K562 (cell line): ENCODE data around the gene UBR4.

Experiments
- ARID2 ChIP-seq: fragments of 450-650 bp; IDR thresholded peaks from 2 replicates; pipeline ENCODE4 v1.6.1; 2017; ENCODE audit warnings: antibody characterized with exemption, mild to moderate bottlenecking
- FOXA1 ChIP-seq: fragments of 450-650 bp; IDR thresholded peaks from 2 replicates; pipeline ENCODE4 v1.6.1; 2016; ENCODE audit warnings: mild to moderate bottlenecking, borderline replicate concordance
- JUN ChIP-seq, 2 experiments: sonication (generic) in 1 of 2; formaldehyde crosslinking in 1 of 2; IDR thresholded peaks; 2 replicates each; pipeline versions ENCODE4 v1.6.1 to v1.8.0; 2012 to 2022; ENCODE audit warnings: borderline replicate concordance in 2 of 2, mild to moderate bottlenecking in 2 of 2, improper control_type of control experiment in 1 of 2, low read depth in 1 of 2, low read length in 1 of 2, missing genetic modification reagents in 1 of 2
- KAT8 ChIP-seq: fragments of 450-650 bp; IDR thresholded peaks from 2 replicates; pipeline ENCODE4 v1.6.1; 2016; ENCODE audit warnings: low read depth, mild to moderate bottlenecking
- RBM14 ChIP-seq: fragments of 200-400 bp; formaldehyde crosslinking; IDR thresholded peaks from 2 replicates; pipeline ENCODE4 v1.6.1; 2018; ENCODE audit warnings: low read depth, mild to moderate bottlenecking, low read length, moderate library complexity, borderline replicate concordance; ENCODE audit not compliant: insufficient read depth
- RFX7 ChIP-seq: fragments of 250-450 bp; sonication (Bioruptor Pico); IDR thresholded peaks from 2 replicates; pipeline ENCODE4 v1.5.1; 2021; ENCODE audit warnings: mild to moderate bottlenecking
- THRB ChIP-seq: fragments of 450-650 bp; formaldehyde crosslinking; conservative IDR thresholded peaks from 2 replicates; pipeline ENCODE4 v1.4.0; 2022; ENCODE audit warnings: mild to moderate bottlenecking, missing genetic modification characterization
- ZBTB7A ChIP-seq: IDR thresholded peaks from 2 replicates; pipeline ENCODE4 v1.6.1; 2011; ENCODE audit warnings: low read depth, mild to moderate bottlenecking, low read length, moderate library complexity, borderline replicate concordance; ENCODE audit not compliant: control insufficient read depth
- ZNF609 ChIP-seq: sonication (generic); formaldehyde crosslinking; IDR thresholded peaks from 2 replicates; pipeline ENCODE4 v1.8.1; 2023; ENCODE audit warnings: missing genetic modification reagents, mild to moderate bottlenecking, borderline replicate concordance
- TF ChIP-seq, protein P1 (sequence below), 3 experiments: IDR thresholded peaks in 2 of 3; conservative IDR thresholded peaks in 1 of 3; 2 replicates each; pipeline ENCODE4 v1.5.1; 2011 to 2012; ENCODE audit warnings: low read length in 3 of 3, mild to moderate bottlenecking in 3 of 3, control low read depth in 2 of 3, improper control_type of control experiment in 1 of 3, inconsistent platforms in 1 of 3, low read depth in 1 of 3, mixed read lengths in 1 of 3, moderate library complexity in 1 of 3; ENCODE audit not compliant: insufficient read depth in 2 of 3

DNA sequence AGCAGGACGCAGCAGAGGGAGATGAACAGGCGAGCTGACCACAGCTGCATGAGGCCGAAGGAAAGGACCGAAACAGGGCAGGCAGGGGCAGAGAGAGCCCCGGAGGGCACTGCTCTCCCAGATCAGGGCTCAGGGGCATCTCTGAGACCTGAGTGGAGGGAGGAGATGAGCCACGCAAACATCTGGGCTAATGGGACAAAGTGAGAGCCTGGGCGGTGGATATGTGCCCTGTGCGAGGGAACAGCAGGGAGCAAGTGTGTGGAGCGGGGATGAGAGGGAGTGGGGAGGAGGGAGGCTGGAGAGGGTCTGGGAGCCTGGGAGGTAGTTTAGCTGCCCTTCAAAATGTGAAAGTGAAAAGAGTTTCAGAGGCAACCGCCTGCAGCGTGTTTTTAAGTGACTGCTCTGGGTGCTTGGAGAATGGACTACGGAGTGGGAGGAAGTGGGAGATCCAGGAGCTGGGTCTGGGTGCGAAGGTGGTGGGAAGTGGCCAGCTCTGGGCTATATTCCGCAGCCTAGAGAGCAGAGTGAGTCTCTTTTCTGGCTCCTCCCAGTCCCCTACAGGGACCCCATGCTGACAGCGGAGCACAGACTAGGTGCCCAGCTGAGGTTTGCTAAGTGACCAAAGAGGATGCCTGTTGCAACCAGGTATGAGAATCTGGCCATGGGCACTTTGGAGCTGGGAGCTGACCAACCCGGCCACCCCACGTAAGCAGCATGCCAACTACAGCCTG, 139.0 kb downstream of the UBR4 start:
- TF ChIP-seq THRB (no peak), RFX7 (CRISPR knock-in tag) (no peak), ZNF609 (no peak), FOXA1 (no peak), ARID2 (no peak), ZBTB7A (no peak), RBM14 (no peak), KAT8 (no peak), JUN (IDR thresholded peaks at IDR 0.05; ENCODE audit: borderline replicate concordance, low read depth, low read length) (no peak), JUN (CRISPR knock-in tag; IDR thresholded peaks at IDR 0.05; ENCODE audit: borderline replicate concordance) (no peak)
- TF ChIP-seq, protein P1, sequence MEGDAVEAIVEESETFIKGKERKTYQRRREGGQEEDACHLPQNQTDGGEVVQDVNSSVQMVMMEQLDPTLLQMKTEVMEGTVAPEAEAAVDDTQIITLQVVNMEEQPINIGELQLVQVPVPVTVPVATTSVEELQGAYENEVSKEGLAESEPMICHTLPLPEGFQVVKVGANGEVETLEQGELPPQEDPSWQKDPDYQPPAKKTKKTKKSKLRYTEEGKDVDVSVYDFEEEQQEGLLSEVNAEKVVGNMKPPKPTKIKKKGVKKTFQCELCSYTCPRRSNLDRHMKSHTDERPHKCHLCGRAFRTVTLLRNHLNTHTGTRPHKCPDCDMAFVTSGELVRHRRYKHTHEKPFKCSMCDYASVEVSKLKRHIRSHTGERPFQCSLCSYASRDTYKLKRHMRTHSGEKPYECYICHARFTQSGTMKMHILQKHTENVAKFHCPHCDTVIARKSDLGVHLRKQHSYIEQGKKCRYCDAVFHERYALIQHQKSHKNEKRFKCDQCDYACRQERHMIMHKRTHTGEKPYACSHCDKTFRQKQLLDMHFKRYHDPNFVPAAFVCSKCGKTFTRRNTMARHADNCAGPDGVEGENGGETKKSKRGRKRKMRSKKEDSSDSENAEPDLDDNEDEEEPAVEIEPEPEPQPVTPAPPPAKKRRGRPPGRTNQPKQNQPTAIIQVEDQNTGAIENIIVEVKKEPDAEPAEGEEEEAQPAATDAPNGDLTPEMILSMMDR (IDR thresholded peaks at IDR 0.05 in 2 of 3, conservative IDR thresholded peaks at IDR 0.05 in 1 of 3; ENCODE audit: insufficient read depth in 2 of 3, low read depth in 1 of 3, low read length in 3 of 3): no peak
